ENCODE measurements around the gene EPS15.
A peak's percentile ranks its signal among the peaks of the same experiment; 100 is the strongest.
"Not testable (repeated sequence)": the region's sequence is repeated elsewhere in the genome, so short reads cannot be mapped to it uniquely, and the experiment has no call there.

EPS15 gene

GRCh38 chr1:51515982-51516648 lies 3.0 kb downstream of the EPS15 start:
- DNase-seq: no peak

- no peak for DNase-seq
Measured at GRCh38 chr1:51515312-51515960, 3.6 kb downstream of the EPS15 start.

GRCh38 chr1:51514733-51515132 lies 4.3 kb downstream of the EPS15 start:
- DNase-seq: no peak

- no peak for DNase-seq
Measured at GRCh38 chr1:51512606-51513005, 6.5 kb downstream of the EPS15 start.

GRCh38 chr1:51512120-51512519 lies 6.9 kb downstream of the EPS15 start:
- DNase-seq: no peak

- no peak for DNase-seq
Measured at GRCh38 chr1:51509773-51510172, 9.3 kb downstream of the EPS15 start.

GRCh38 chr1:51506537-51506936 lies 12.5 kb downstream of the EPS15 start:
- peak in 6 of 56 donors; percentile 2 to 15 (median 10) for DNase-seq

- no peak for DNase-seq
Measured at GRCh38 chr1:51504806-51505525, 14.1 kb downstream of the EPS15 start.

- DNase-seq: not testable (repeated sequence)
Measured at GRCh38 chr1:51501218-51501630, 17.8 kb downstream of the EPS15 start.

- no peak for DNase-seq
Measured at GRCh38 chr1:51499694-51500093, 19.4 kb downstream of the EPS15 start.

GRCh38 chr1:51498924-51499323 lies 20.1 kb downstream of the EPS15 start:
- DNase-seq: no peak

- DNase-seq: no peak
Measured at GRCh38 chr1:51497340-51497739, 21.7 kb downstream of the EPS15 start.

- DNase-seq: no peak
Measured at GRCh38 chr1:51494138-51494830, 24.8 kb downstream of the EPS15 start.

GRCh38 chr1:51491166-51491981 lies 27.7 kb downstream of the EPS15 start:
- DNase-seq: no peak

- no peak for DNase-seq
Measured at GRCh38 chr1:51489472-51489871, 29.6 kb downstream of the EPS15 start.

GRCh38 chr1:51488372-51489050 lies 30.6 kb downstream of the EPS15 start:
- no peak for DNase-seq

GRCh38 chr1:51487628-51488027 lies 31.4 kb downstream of the EPS15 start:
- no peak for DNase-seq

GRCh38 chr1:51484591-51484990 lies 34.5 kb downstream of the EPS15 start:
- DNase-seq: no peak

GRCh38 chr1:51482881-51483280 lies 36.2 kb downstream of the EPS15 start:
- no peak for DNase-seq

GRCh38 chr1:51474832-51475620 lies 44.0 kb downstream of the EPS15 start:
- not testable (repeated sequence) for DNase-seq

Data from amygdala (tissue), 56 donors.